GM13977 (cell line): ENCODE measurements around the gene MORF4L1.
A peak's percentile ranks its signal among the peaks of the same experiment; 100 is the strongest.

Source experiments
- DNase-seq: peaks from one replicate; pipeline ENCODE4 v3.0.0; 2012; ENCODE audit warnings: low spot score
- CTCF ChIP-seq: IDR thresholded peaks from 2 replicates; pipeline ENCODE4 v1.5.1; 2012; ENCODE audit warnings: mild to moderate bottlenecking, control low read depth; ENCODE audit not compliant: insufficient read depth; ENCODE audit errors: extremely low read depth, missing control alignments
- in situ Hi-C: fragments of 300-500 bp; cut with MboI; formaldehyde crosslinking; loops from one replicate; pipeline ENCODE4 v1.12.0; 2022; ENCODE audit warnings: low sequenced_read_pairs, low pct_unique_long_range_greater_than_20kb, mixed read lengths, inconsistent platforms; ENCODE audit not compliant: unreplicated experiment

Gene MORF4L1

GRCh38 chr15:78938658-78939488 is 66.2 kb downstream of the MORF4L1 start:
- peak; percentile 74 for DNase-seq
- no peak for TF ChIP-seq CTCF
- in situ Hi-C loops: no loop called here

DNA sequence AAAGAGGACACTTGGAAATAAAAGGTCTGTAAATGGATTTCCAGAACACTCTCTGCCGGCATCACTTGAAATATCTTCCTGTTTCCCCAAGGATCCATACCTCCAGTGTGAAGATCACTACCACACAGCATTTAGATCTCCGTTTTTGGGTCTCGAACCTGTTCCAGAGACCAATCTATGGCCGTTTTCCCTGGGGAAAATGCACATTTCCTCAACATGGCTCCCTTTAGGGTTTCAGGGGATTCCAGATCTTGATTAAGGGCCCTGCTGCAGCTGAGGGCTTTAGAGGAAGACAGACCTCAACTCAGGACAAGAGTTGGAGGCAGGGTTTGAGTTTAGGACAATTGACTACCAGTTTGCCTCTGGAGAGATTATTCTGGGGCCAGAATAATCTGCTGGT is 70.1 kb downstream of the MORF4L1 start:
- DNase-seq: no peak
- in situ Hi-C loops: no loop called here
- TF ChIP-seq CTCF: no peak

- DNase-seq: no peak
- no peak for TF ChIP-seq CTCF
These were observed 71.0 kb downstream of the MORF4L1 start for GRCh38 chr15:78943692-78944091.

DNA sequence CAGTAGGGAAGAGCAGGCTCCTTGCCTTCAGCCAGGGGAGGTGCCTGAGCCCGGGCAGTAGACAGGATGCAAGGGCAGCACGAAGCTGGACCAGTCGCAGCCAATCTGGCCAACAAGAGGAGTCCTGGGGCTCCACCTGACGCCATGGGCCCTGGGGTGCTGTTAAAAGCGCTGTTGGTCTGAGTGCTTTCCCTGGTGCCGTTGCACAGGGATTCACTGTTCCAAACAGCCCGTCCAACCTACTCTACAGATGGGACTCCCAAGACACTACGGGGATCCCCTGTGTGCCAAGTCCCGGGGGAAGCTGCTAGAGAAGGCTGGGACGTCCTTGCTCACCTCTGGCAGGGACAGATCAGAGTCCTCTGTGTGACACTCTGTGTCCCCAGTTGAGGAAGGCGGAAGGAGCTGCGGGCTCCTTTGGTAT is 71.5 kb downstream of the MORF4L1 start:
- TF ChIP-seq CTCF: no peak
- in situ Hi-C loops: no loop called here
- DNase-seq: no peak

More at GRCh38 chr15:78943692-78944091, 71.0 kb downstream of the MORF4L1 start:
- in situ Hi-C loops: no loop called here

- in situ Hi-C loops: no loop called here
- peak; percentile 94 for DNase-seq
- no peak for TF ChIP-seq CTCF
These were observed 72.1 kb downstream of the MORF4L1 start, which contains the start of gene CTSH for GRCh38 chr15:78944669-78945407. CTSH (minus strand) TSS chr15:78945046; CDS start chr15:78944981, 65 bp downstream.

DNA sequence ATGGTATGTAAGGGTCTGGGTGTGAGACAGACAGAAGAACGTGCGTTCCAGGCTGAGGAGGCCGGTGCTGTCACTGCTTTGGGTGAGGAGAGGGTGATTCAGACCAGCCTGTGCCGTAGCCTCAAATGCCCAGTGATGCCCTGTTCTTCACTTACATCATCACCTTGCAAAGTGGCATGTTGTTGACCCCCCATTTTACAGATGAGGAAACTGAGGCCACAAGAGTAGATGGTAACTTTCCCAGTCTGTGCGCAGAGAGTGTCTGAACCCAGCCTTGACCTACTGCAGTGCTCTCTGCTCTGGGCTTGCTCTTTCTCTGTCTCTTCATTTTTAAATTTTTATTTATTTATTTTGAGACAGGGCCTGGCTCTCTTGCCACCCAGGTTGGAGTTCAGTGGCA is 73.8 kb downstream of the MORF4L1 start:
- no peak for DNase-seq
- no peak for TF ChIP-seq CTCF
- in situ Hi-C loops: no loop called here
